A549 (cell line): ENCODE results near the gene SIK3.

Source experiments
- CHD4 ChIP-seq: fragments of 200-600 bp; sonication (generic); IDR thresholded peaks from 2 replicates; pipeline ENCODE4 v1.6.1; 2016; ENCODE audit warnings: antibody characterized with exemption, mild to moderate bottlenecking, borderline replicate concordance
- ZC3H11A ChIP-seq: fragments of 450-650 bp; IDR thresholded peaks from 2 replicates; pipeline ENCODE4 v1.6.1; 2014; ENCODE audit warnings: antibody characterized with exemption, mild to moderate bottlenecking
- TF ChIP-seq, protein P1 (sequence below): fragments of >200 bp; sonication (Bioruptor Twin); formaldehyde crosslinking; IDR thresholded peaks from 3 replicates; pipeline ENCODE4 v1.5.1; 2016

DNA sequence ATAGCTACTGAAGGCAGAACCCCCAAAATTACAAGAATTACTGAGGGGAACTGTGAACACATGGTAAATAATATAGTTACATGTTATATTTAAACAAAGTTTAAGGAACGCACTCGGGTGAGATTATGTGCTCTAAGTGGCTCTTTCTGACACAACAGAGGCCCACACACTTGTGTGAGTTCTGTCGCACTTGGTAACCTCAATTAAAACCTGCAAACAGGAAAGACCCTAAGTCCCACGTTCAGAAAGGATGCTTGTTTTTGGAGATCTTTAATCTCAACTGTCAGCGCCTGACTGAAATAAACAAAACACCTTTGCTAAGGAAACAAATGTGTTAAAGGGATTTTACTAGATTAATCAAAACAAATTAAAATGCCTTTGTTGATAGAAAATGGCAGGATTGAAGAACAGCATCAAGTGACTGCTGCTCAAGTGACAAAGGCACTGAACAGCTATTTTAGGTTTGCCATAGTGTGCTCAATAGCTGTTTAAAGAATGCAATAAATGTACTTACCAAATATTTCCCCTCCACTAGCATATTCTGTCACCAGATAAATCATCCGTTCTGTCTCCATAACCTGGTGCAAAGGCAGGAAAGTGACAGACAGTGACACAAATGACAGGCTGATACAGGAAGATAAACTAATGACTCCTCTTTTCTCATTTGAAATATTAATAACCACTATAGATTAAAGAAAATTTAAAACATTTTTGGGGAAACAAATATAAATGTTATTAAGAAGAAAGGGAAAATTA is 144.5 kb downstream of the SIK3 start:
- TF ChIP-seq ZC3H11A (no peak), CHD4 (no peak)
- TF ChIP-seq, protein P1, sequence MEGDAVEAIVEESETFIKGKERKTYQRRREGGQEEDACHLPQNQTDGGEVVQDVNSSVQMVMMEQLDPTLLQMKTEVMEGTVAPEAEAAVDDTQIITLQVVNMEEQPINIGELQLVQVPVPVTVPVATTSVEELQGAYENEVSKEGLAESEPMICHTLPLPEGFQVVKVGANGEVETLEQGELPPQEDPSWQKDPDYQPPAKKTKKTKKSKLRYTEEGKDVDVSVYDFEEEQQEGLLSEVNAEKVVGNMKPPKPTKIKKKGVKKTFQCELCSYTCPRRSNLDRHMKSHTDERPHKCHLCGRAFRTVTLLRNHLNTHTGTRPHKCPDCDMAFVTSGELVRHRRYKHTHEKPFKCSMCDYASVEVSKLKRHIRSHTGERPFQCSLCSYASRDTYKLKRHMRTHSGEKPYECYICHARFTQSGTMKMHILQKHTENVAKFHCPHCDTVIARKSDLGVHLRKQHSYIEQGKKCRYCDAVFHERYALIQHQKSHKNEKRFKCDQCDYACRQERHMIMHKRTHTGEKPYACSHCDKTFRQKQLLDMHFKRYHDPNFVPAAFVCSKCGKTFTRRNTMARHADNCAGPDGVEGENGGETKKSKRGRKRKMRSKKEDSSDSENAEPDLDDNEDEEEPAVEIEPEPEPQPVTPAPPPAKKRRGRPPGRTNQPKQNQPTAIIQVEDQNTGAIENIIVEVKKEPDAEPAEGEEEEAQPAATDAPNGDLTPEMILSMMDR: no peak
